ENCODE data around the gene KLHDC9.

DNA sequence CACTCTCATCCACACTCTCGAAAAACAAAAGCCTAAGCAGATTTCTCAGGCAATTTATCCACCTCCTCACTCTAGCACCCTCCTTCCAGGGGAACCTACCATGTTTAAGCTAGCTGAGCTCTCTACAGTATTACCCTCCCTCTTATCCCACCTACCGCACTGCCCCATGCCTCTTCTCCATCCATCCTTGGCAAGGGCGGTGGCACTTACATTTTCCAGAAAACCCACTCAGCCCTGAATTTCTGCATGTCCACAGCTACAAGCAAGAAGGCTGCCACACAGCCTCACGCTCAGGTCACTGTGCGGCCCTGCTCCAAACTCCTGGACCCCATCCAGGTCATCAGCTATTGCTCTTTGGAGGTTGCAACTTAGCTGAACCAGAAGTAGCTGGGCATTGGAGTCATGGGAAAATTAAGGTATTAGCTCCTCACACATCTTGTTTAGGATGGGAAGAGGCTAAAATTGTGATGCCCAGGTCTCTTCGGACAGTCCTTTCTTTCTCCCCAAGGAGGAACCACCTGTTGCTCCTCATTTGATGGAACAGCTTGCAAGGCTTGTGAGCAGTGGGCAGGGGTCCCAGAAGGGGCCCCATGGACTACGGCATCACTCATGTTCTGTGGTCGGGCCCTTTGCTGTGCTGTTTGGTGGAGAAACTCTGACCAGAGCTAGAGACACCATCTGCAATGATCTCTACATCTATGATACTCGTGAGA lies 1.1 kb downstream of the KLHDC9 start:
- TF ChIP-seq CTCF (conservative IDR thresholded peaks at IDR 0.05 in 1 of 2, IDR thresholded peaks at IDR 0.05 in 1 of 2; ENCODE audit: extremely low read depth in 1 of 2, insufficient read depth in 1 of 2, low read depth in 1 of 2, low read length in 2 of 2): no peak
- TF ChIP-seq EZH2 (IDR thresholded peaks at IDR 0.05; ENCODE audit: borderline replicate concordance, low read length): no peak
